ENCODE data around the gene FSTL1.

Gene FSTL1

GRCh38 chr3:120471643-120472042 lies 20.9 kb upstream of the FSTL1 start:
- ChIA-PET POLR2A (no interaction called here), CTCF (no interaction called here)
- no peak for DNase-seq (ENCODE audit: extremely low spot score)
- TF ChIP-seq TARDBP (IDR thresholded peaks at IDR 0.05) (no peak), HDGF (IDR thresholded peaks at IDR 0.05; ENCODE audit: borderline replicate concordance) (no peak), LEF1 (IDR thresholded peaks at IDR 0.05; ENCODE audit: borderline replicate concordance) (no peak), NFRKB (IDR thresholded peaks at IDR 0.05) (no peak), SP1 (IDR thresholded peaks at IDR 0.05) (no peak), FOXA1 (IDR thresholded peaks at IDR 0.05) (no peak), FOXM1 (IDR thresholded peaks at IDR 0.05; ENCODE audit: borderline replicate concordance) (no peak), SUZ12 (IDR thresholded peaks at IDR 0.05) (no peak), ARNT (IDR thresholded peaks at IDR 0.05) (no peak), ZNF384 (IDR thresholded peaks at IDR 0.05) (no peak), BHLHE40 (IDR thresholded peaks at IDR 0.05; ENCODE audit: borderline replicate concordance) (no peak), CTBP1 (IDR thresholded peaks at IDR 0.05; ENCODE audit: borderline replicate concordance) (no peak), ELF4 (IDR thresholded peaks at IDR 0.05) (no peak), PKNOX1 (IDR thresholded peaks at IDR 0.05) (no peak), FOXK2 (IDR thresholded peaks at IDR 0.05) (no peak)

- no peak for DNase-seq (ENCODE audit: extremely low spot score)
- TF ChIP-seq SUZ12 (IDR thresholded peaks at IDR 0.05) (no peak), LEF1 (IDR thresholded peaks at IDR 0.05; ENCODE audit: borderline replicate concordance) (no peak), FOXM1 (IDR thresholded peaks at IDR 0.05; ENCODE audit: borderline replicate concordance) (no peak), L3MBTL2 (conservative IDR thresholded peaks at IDR 0.05) (no peak), SP1 (IDR thresholded peaks at IDR 0.05) (no peak), FOXA1 (IDR thresholded peaks at IDR 0.05) (no peak), FOXK2 (IDR thresholded peaks at IDR 0.05) (no peak), PKNOX1 (IDR thresholded peaks at IDR 0.05) (no peak), TARDBP (IDR thresholded peaks at IDR 0.05) (no peak), ELF4 (IDR thresholded peaks at IDR 0.05) (no peak), ARNT (IDR thresholded peaks at IDR 0.05) (no peak), CTBP1 (IDR thresholded peaks at IDR 0.05; ENCODE audit: borderline replicate concordance) (no peak), BHLHE40 (IDR thresholded peaks at IDR 0.05; ENCODE audit: borderline replicate concordance) (no peak)
- ChIA-PET POLR2A (no interaction called here), CTCF (no interaction called here)
These were observed 20.1 kb upstream of the FSTL1 start for GRCh38 chr3:120470870-120471269.

- POLR2A ChIA-PET, result no interaction called here
These were observed 19.1 kb upstream of the FSTL1 start for GRCh38 chr3:120469882-120470301.

GRCh38 chr3:120469440-120469839 lies 18.6 kb upstream of the FSTL1 start:
- TF ChIP-seq L3MBTL2 (conservative IDR thresholded peaks at IDR 0.05) (no peak), SUZ12 (IDR thresholded peaks at IDR 0.05) (no peak)
- no peak for DNase-seq (ENCODE audit: extremely low spot score)
- ChIA-PET CTCF (no interaction called here), POLR2A (no interaction called here)

More at GRCh38 chr3:120469882-120470301, 19.1 kb upstream of the FSTL1 start:
- TF ChIP-seq CTBP1 (IDR thresholded peaks at IDR 0.05; ENCODE audit: borderline replicate concordance) (no peak), FOXA1 (IDR thresholded peaks at IDR 0.05) (no peak), FOXK2 (IDR thresholded peaks at IDR 0.05) (no peak), L3MBTL2 (conservative IDR thresholded peaks at IDR 0.05) (no peak), ZNF384 (IDR thresholded peaks at IDR 0.05) (no peak), FOXM1 (IDR thresholded peaks at IDR 0.05; ENCODE audit: borderline replicate concordance) (no peak)
- no peak for DNase-seq (ENCODE audit: extremely low spot score)
- CTCF ChIA-PET, result no interaction called here

GRCh38 chr3:120468635-120469295 lies 18.0 kb upstream of the FSTL1 start:
- DNase-seq (ENCODE audit: extremely low spot score), result no peak
- TF ChIP-seq FOXA1 (IDR thresholded peaks at IDR 0.05) (no peak), ZNF384 (IDR thresholded peaks at IDR 0.05) (no peak), ELF4 (IDR thresholded peaks at IDR 0.05) (no peak), TARDBP (IDR thresholded peaks at IDR 0.05) (no peak), FOXK2 (IDR thresholded peaks at IDR 0.05) (no peak), ARNT (IDR thresholded peaks at IDR 0.05) (no peak), SP1 (IDR thresholded peaks at IDR 0.05) (no peak), CTBP1 (IDR thresholded peaks at IDR 0.05; ENCODE audit: borderline replicate concordance) (no peak), PKNOX1 (IDR thresholded peaks at IDR 0.05) (no peak), L3MBTL2 (conservative IDR thresholded peaks at IDR 0.05) (no peak), NFRKB (IDR thresholded peaks at IDR 0.05) (no peak)
- ChIA-PET POLR2A (no interaction called here), CTCF (no interaction called here)

DNA sequence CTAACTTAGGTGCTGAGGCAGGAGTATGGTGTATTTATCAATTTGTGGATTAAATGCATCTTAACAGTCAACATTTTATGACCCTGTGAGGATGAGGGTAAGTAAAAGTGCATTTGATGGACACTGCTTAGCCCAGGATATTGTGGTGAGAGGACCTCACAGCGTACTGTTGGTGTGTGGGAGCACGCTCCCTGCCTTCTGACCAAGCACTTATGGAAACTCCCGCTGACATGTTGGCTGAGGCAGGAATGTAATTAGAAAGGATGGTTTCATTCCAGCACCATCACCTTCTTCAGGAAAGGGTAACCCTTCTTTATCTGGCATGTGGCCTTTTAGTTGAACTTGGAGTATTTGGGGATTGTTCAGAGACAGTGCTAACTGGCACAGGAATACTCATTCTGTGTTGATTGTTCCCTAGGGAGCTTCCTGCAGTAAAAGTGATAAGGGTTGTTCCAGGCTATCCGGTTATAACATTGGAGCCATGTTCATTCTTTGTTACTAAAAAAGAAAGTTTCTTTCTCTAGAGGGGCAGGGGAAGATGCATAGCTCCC lies 11.7 kb upstream of the FSTL1 start:
- DNase-seq (ENCODE audit: extremely low spot score), result no peak
- CTCF ChIA-PET, result no interaction called here
- TF ChIP-seq TARDBP (IDR thresholded peaks at IDR 0.05), result no peak
- TF ChIP-seq NFRKB (IDR thresholded peaks at IDR 0.05), result no peak
- no peak for TF ChIP-seq SP1 (IDR thresholded peaks at IDR 0.05)
- no peak for TF ChIP-seq ARNT (IDR thresholded peaks at IDR 0.05)
- no peak for TF ChIP-seq FOXK2 (IDR thresholded peaks at IDR 0.05)
- no peak for TF ChIP-seq ZNF384 (IDR thresholded peaks at IDR 0.05)
- TF ChIP-seq CTBP1 (IDR thresholded peaks at IDR 0.05; ENCODE audit: borderline replicate concordance), result no peak
- TF ChIP-seq FOXA1 (IDR thresholded peaks at IDR 0.05), result no peak
- no peak for TF ChIP-seq ELF4 (IDR thresholded peaks at IDR 0.05)
- TF ChIP-seq SUZ12 (IDR thresholded peaks at IDR 0.05), result no peak
- TF ChIP-seq LEF1 (IDR thresholded peaks at IDR 0.05; ENCODE audit: borderline replicate concordance), result no peak
- POLR2A ChIA-PET, result interaction anchor here (2.3 kb wide), 1 partner anchor 12 kb away, joined by 8 read pairs; the partner anchor contains the start of gene FSTL1

Data from HEK293T (cell line).